GM23338 (cell line): ENCODE measurements around the gene PRKD3.

Experiments used
- EZH2 ChIP-seq: fragments of 200-600 bp; sonication (generic); IDR thresholded peaks from one replicate; pipeline ENCODE4 v1.8.0; 2017; ENCODE audit warnings: antibody characterized with exemption, mild to moderate bottlenecking, low read depth; ENCODE audit not compliant: unreplicated experiment
- POLR2AphosphoS5 ChIP-seq: IDR thresholded peaks from 2 replicates; pipeline ENCODE4 v1.6.1; 2016; ENCODE audit warnings: antibody characterized with exemption, low read depth
- TF ChIP-seq, protein P1 (sequence below), 2 experiments: fragments of 200-600 bp in 1 of 2; sonication (generic) in 1 of 2; conservative IDR thresholded peaks; 2 replicates each; pipeline versions ENCODE4 v1.5.1 to v1.6.1; 2016 to 2017; ENCODE audit warnings: antibody characterized with exemption in 2 of 2, low read depth in 2 of 2, mild to moderate bottlenecking in 2 of 2, moderate library complexity in 1 of 2

DNA sequence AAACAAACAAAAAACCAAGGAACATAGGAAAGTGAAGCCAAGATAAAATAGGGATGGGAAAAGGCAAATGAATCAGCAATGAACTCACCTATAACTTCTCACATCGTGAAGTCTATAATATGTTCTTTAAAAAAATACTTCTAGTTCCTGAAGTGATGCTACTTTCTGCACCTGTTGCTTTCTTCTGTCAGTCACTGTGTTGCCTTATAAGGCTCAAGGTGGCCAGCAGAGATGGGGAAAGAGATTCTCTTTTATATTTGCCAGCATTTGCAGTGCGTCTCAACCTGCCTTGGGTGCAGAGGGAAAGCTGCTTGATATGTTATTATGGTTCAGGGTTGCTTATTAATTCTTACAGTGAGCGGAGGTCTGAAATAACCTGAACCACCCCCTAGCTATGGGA, 33.8 kb upstream of the PRKD3 start:
- TF ChIP-seq, protein P1, sequence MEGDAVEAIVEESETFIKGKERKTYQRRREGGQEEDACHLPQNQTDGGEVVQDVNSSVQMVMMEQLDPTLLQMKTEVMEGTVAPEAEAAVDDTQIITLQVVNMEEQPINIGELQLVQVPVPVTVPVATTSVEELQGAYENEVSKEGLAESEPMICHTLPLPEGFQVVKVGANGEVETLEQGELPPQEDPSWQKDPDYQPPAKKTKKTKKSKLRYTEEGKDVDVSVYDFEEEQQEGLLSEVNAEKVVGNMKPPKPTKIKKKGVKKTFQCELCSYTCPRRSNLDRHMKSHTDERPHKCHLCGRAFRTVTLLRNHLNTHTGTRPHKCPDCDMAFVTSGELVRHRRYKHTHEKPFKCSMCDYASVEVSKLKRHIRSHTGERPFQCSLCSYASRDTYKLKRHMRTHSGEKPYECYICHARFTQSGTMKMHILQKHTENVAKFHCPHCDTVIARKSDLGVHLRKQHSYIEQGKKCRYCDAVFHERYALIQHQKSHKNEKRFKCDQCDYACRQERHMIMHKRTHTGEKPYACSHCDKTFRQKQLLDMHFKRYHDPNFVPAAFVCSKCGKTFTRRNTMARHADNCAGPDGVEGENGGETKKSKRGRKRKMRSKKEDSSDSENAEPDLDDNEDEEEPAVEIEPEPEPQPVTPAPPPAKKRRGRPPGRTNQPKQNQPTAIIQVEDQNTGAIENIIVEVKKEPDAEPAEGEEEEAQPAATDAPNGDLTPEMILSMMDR (conservative IDR thresholded peaks at IDR 0.05; ENCODE audit: low read depth in 2 of 2), result no peak
- TF ChIP-seq EZH2 (no peak), POLR2AphosphoS5 (no peak)
